Measurements from ENCODE around the gene B4GALNT2.
A peak's percentile ranks its signal among the peaks of the same experiment; 100 is the strongest.
"Not testable (repeated sequence)": the region's sequence is repeated elsewhere in the genome, so short reads cannot be mapped to it uniquely, and the experiment has no call there.

B4GALNT2 gene

GRCh38 chr17:49170216-49170615 lies 37.6 kb downstream of the B4GALNT2 start:
- Histone ChIP-seq H3K27ac (no peak overlapping the region), H3K4me3 (no peak overlapping the region)

- H3K27ac ChIP-seq, H3K4me3 ChIP-seq: not testable (repeated sequence)
Measured at GRCh38 chr17:49170711-49171110, 38.1 kb downstream of the B4GALNT2 start.

GRCh38 chr17:49175978-49176377 lies 43.4 kb downstream of the B4GALNT2 start:
- not testable (repeated sequence) for H3K27ac ChIP-seq, H3K4me3 ChIP-seq

- no peak overlapping the region for H3K27ac ChIP-seq
- no peak overlapping the region for H3K4me3 ChIP-seq
Measured at GRCh38 chr17:49180303-49180702, 47.7 kb downstream of the B4GALNT2 start.

- H3K27ac ChIP-seq = no peak overlapping the region
- H3K4me3 ChIP-seq = no peak overlapping the region
Measured at GRCh38 chr17:49180998-49181635, 48.5 kb downstream of the B4GALNT2 start.

- no peak overlapping the region for H3K4me3 ChIP-seq
- H3K27ac ChIP-seq = no peak overlapping the region
Measured at GRCh38 chr17:49183341-49183740, 50.8 kb downstream of the B4GALNT2 start.

- H3K4me3 ChIP-seq = no peak overlapping the region
- no peak overlapping the region for H3K27ac ChIP-seq
Measured at GRCh38 chr17:49183801-49184200, 51.2 kb downstream of the B4GALNT2 start.

- H3K4me3 ChIP-seq, H3K27ac ChIP-seq: not testable (repeated sequence)
Measured at GRCh38 chr17:49184522-49184921, 52.0 kb downstream of the B4GALNT2 start.

GRCh38 chr17:49185381-49185780 lies 52.8 kb downstream of the B4GALNT2 start:
- not testable (repeated sequence) for H3K4me3 ChIP-seq, H3K27ac ChIP-seq

- H3K4me3 ChIP-seq = no peak overlapping the region
- H3K27ac ChIP-seq = no peak overlapping the region
Measured at GRCh38 chr17:49187301-49187700, 54.7 kb downstream of the B4GALNT2 start.

GRCh38 chr17:49190932-49191331 lies 58.4 kb downstream of the B4GALNT2 start:
- H3K4me3 ChIP-seq = no peak overlapping the region
- peak overlapping the region in 1 of 21 experiments; percentile 89 for H3K27ac ChIP-seq

GRCh38 chr17:49191409-49191916 lies 58.9 kb downstream of the B4GALNT2 start:
- Histone ChIP-seq H3K27ac (peak overlapping the region; percentile 24 to 97 (median 92)), H3K4me3 (peak overlapping the region; percentile 62 to 85 (median 67))

GRCh38 chr17:49191917-49192741 lies 59.6 kb downstream of the B4GALNT2 start:
- Histone ChIP-seq H3K27ac (peak overlapping the region; percentile 24 to 97 (median 92)), H3K4me3 (peak overlapping the region; percentile 62 to 85 (median 67))

GRCh38 chr17:49193513-49194296 lies 61.1 kb downstream of the B4GALNT2 start:
- Histone ChIP-seq H3K4me3 (peak overlapping the region; percentile 62 to 85 (median 67)), H3K27ac (peak overlapping the region in 18 of 21 experiments; percentile 66 to 97 (median 93))

- peak overlapping the region in 5 of 21 experiments; percentile 71 to 97 (median 94) for H3K27ac ChIP-seq
- H3K4me3 ChIP-seq = no peak overlapping the region
Measured at GRCh38 chr17:49194297-49194607, 61.7 kb downstream of the B4GALNT2 start.

- no peak overlapping the region for H3K4me3 ChIP-seq
- peak overlapping the region in 1 of 21 experiments; percentile 27 for H3K27ac ChIP-seq
Measured at GRCh38 chr17:49195751-49196150, 63.2 kb downstream of the B4GALNT2 start.

- H3K27ac ChIP-seq = no peak overlapping the region
Measured at GRCh38 chr17:49196520-49196919, 64.0 kb downstream of the B4GALNT2 start.

GRCh38 chr17:49197346-49197998 lies 64.9 kb downstream of the B4GALNT2 start:
- H3K27ac ChIP-seq = no peak overlapping the region
- no peak overlapping the region for H3K4me3 ChIP-seq

More at GRCh38 chr17:49196520-49196919, 64.0 kb downstream of the B4GALNT2 start:
- H3K4me3 ChIP-seq = no peak overlapping the region

GRCh38 chr17:49198211-49198610 lies 65.6 kb downstream of the B4GALNT2 start:
- no peak overlapping the region for H3K4me3 ChIP-seq
- no peak overlapping the region for H3K27ac ChIP-seq

Data from skin epidermis (tissue), 12 donors.